Sigmoid colon (tissue), 7 donors: Measurements from ENCODE around the gene RGMB. TPM values are rescaled to one million over a fixed set of nuclear protein-coding genes. Genes with fewer than 3 reads are reported as not detected.
"Not testable (repeated sequence)": the region's sequence is repeated elsewhere in the genome, so short reads cannot be mapped to it uniquely, and the experiment has no call there.

ENCODE experiments used
- DNase-seq: peaks from one replicate; pipeline ENCODE4 v3.0.0-alpha.2; 2019
- H3K27ac ChIP-seq, 4 donors: fragments of 200-600 bp; sonication (generic); one replicate each; pipeline ENCODE4 v1.5.1; 2016 to 2019; ENCODE audit warnings: mild to moderate bottlenecking in 1 of 4
- H3K27me3 ChIP-seq, 3 donors: fragments of 200-600 bp; sonication (generic); one replicate each; pipeline ENCODE4 v1.5.1; 2019; ENCODE audit warnings: mild to moderate bottlenecking in 1 of 3
- H3K36me3 ChIP-seq, 4 donors: fragments of 200-600 bp; sonication (generic); one replicate each; pipeline ENCODE4 v1.5.1; 2016 to 2019
- H3K4me1 ChIP-seq, 4 donors: fragments of 200-600 bp; sonication (generic); one replicate each; pipeline ENCODE4 v1.5.1; 2017 to 2019
- H3K4me3 ChIP-seq, 4 donors: fragments of 200-600 bp; sonication (generic); one replicate each; pipeline ENCODE4 v1.5.1; 2017 to 2019; ENCODE audit warnings: mild to moderate bottlenecking in 2 of 4, moderate library complexity in 1 of 4
- H3K9me3 ChIP-seq, 4 donors: fragments of 200-600 bp in 3 of 4; sonication (generic) in 3 of 4; one replicate each; pipeline versions ENCODE4 v1.5.1 to v1.6.1; 2013 to 2019
- EP300 ChIP-seq, 4 donors: sonication (generic); formaldehyde crosslinking; IDR thresholded peaks; one replicate each; pipeline ENCODE4 v1.6.1; 2017; ENCODE audit warnings: antibody characterized with exemption in 4 of 4
- POLR2A ChIP-seq, 2 donors: fragments of 450-650 bp; IDR thresholded peaks; one replicate each; pipeline ENCODE4 v1.6.1; 2016; ENCODE audit warnings: antibody characterized with exemption in 2 of 2, mild to moderate bottlenecking in 2 of 2, moderate library complexity in 2 of 2
- POLR2AphosphoS5 ChIP-seq, 4 donors: sonication (generic); formaldehyde crosslinking; IDR thresholded peaks; one replicate each; pipeline ENCODE4 v1.6.1; 2017; ENCODE audit warnings: antibody characterized with exemption in 4 of 4
- WGBS, 2 donors: extraction: QIAGEN DNeasy Blood & Tissue Kit; methylation state at CpG; one replicate each; pipeline ENCODE4 v1.1.7; 2013; 5-methylcytosine and 5-hydroxymethylcytosine counted together
- intact Hi-C: fragments of 100-400 bp; cut with DNase I; formaldehyde crosslinking; loops from one replicate; pipeline ENCODE4 v1.15.1; 2023
- polyA plus RNA-seq, 3 donors: library from polyadenylated mRNA; stranded (reverse); fragments of 200-250 nt; gene quantifications; one replicate each; pipeline ENCODE4 v1.2.3, GENCODE V29; 2013
- total RNA-seq, 4 donors: library from RNA; depleted of rRNA; stranded (reverse); fragments of >200 nt; gene quantifications; one replicate each; pipeline ENCODE4 v1.1.0, GENCODE V29; 2016
- TF ChIP-seq, protein P1 (sequence below), 4 experiments: fragments of 450-650 bp in 3 of 4; fragments of 200-600 bp in 1 of 4; IDR thresholded peaks; one replicate each; pipeline ENCODE4 v1.5.1; 2016 to 2019; ENCODE audit warnings: antibody characterized with exemption in 4 of 4, mild to moderate bottlenecking in 3 of 4, moderate library complexity in 2 of 4
- donor health status: healthy with polysubstance abuse.
- donor health status: Bipolar disorder and iron deficiency.
- donor health status: healthy.

Gene RGMB
- total and polyA plus RNA-seq, 7 donors, result 3.7 to 32.1 (median 25.0) TPM

DNA sequence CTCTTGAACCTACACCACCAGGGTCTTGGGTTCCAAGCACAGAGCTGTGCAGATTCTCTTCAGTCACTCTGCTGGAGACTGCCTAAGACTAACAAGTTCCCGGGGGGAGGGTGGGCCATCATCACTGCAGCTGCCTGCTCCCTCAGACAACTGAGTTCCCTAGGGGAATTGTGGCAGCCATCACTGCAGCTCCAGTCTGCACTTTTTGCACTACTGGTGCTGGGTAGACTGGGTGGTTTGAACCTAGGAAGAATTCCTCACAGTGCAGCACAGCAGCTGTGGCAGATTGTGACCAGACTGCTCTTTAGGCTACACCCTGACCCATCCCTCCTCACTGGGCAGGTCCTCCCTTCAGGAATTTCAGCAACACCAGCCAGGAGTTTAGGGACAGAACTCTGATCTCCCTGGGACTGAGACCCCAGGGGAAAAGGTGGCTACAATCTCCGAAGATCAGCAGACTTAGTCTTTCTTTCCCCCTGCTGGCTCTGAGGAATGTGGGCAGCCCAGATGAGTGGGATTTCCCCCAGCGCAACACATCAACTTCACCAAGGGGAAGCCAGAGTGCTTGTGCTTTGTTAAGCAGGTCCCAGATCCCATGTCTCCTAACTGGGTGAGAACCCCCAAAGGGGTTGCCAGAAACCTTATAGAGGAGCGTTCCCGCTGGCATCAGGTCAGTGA, 30.9 kb upstream of the RGMB start:
- TF ChIP-seq EP300 (IDR thresholded peaks at IDR 0.05) (no peak), POLR2A (IDR thresholded peaks at IDR 0.05) (no peak), POLR2AphosphoS5 (IDR thresholded peaks at IDR 0.05) (no peak)
- TF ChIP-seq, protein P1, sequence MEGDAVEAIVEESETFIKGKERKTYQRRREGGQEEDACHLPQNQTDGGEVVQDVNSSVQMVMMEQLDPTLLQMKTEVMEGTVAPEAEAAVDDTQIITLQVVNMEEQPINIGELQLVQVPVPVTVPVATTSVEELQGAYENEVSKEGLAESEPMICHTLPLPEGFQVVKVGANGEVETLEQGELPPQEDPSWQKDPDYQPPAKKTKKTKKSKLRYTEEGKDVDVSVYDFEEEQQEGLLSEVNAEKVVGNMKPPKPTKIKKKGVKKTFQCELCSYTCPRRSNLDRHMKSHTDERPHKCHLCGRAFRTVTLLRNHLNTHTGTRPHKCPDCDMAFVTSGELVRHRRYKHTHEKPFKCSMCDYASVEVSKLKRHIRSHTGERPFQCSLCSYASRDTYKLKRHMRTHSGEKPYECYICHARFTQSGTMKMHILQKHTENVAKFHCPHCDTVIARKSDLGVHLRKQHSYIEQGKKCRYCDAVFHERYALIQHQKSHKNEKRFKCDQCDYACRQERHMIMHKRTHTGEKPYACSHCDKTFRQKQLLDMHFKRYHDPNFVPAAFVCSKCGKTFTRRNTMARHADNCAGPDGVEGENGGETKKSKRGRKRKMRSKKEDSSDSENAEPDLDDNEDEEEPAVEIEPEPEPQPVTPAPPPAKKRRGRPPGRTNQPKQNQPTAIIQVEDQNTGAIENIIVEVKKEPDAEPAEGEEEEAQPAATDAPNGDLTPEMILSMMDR (IDR thresholded peaks at IDR 0.05), result no peak
- intact Hi-C loops, result no loop called here
- no peak overlapping the region for H3K4me3 ChIP-seq
- DNase-seq, result no peak
- H3K27ac ChIP-seq, result no peak overlapping the region
- H3K27me3 ChIP-seq, result no peaks in the 10 kb centered on the region
- no peaks in the 10 kb centered on the region for H3K4me1 ChIP-seq
- H3K9me3 ChIP-seq, result peaks cover 0 to 5% (median 0%) of the 10 kb centered on the region in 4 donors
- H3K36me3 ChIP-seq, result no peaks in the 10 kb centered on the region
- WGBS, 2 donors, result 85 to 94% methylated on average over 5 of the region's 5 CpGs

DNA sequence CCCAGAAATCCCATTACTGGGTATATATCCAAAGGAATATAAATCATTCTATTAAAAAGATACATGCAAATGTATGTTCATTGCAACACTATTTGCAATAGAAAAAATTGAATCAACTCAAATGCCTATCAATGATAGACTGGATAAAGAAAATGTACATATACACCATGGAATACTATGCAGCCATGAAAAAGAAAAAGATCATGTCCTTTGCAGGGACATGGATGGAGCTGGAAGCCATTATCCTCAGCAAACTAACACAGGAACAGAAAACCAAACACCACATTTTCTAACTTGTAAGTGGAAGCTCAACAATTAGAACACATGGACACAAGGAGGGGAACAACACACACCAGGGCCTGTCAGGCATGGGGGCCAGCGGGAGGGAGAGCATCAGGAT, 25.2 kb upstream of the RGMB start:
- DNase-seq, H3K4me3 ChIP-seq, H3K4me1 ChIP-seq, H3K27ac ChIP-seq, H3K36me3 ChIP-seq, H3K9me3 ChIP-seq, intact Hi-C loops, H3K27me3 ChIP-seq: not testable (repeated sequence)
- WGBS, 2 donors, result 93 to 97% methylated on average over 1 of the region's 1 CpG

DNA sequence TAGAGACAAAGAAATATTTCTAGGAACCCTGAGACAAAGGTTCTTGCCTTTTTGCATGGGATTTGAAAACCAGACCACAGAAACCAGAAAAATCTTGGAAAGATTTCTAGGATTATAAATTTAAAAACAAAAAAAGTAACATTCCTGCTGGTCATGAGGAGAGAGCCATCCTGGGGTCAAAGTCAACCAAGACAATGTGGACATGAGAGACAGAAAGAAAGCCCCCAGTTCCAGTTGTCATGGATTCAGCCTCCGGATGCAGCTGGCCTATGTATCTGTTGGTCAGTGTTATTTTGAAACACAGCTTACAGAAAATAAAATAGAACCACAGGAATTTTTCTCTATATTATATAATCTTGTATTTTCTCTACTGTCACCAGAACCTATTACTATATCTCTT, 24.4 kb upstream of the RGMB start:
- no peak overlapping the region for H3K27ac ChIP-seq
- H3K4me3 ChIP-seq, result no peak overlapping the region
- no peaks in the 10 kb centered on the region for H3K36me3 ChIP-seq
- peaks cover 0 to 5% (median 0%) of the 10 kb centered on the region in 4 donors for H3K9me3 ChIP-seq
- TF ChIP-seq, protein P1 (IDR thresholded peaks at IDR 0.05), result no peak
- no peak for TF ChIP-seq POLR2AphosphoS5 (IDR thresholded peaks at IDR 0.05)
- no peak for TF ChIP-seq POLR2A (IDR thresholded peaks at IDR 0.05)
- no peak for TF ChIP-seq EP300 (IDR thresholded peaks at IDR 0.05)
- no peaks in the 10 kb centered on the region for H3K27me3 ChIP-seq
- intact Hi-C loops, result no loop called here
- 88 to 89% methylated on average over 1 of the region's 1 CpG for WGBS, 2 donors
- H3K4me1 ChIP-seq, result no peaks in the 10 kb centered on the region
- no peak for DNase-seq

DNA sequence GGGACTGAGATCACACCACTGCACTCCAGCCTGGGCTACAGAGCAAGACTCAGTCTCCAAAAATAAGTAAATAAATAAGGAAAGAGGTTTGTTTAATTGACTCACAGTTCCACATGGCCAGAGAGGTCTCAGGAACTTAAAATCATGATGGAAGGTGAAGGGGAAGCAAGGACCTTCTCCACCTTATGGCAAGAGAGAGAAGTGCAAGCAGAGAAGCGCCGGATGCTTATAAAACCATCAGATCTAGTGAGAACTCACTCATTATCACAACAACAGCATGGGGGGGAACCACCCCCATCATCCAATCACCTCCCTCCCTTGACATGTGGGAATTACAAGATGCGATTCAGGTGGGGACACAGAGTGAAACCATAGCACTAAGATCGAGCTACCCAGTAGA, 22.8 kb upstream of the RGMB start:
- H3K9me3 ChIP-seq, result peaks cover 0 to 5% (median 0%) of the 10 kb centered on the region in 4 donors
- no peaks in the 10 kb centered on the region for H3K36me3 ChIP-seq
- intact Hi-C loops, result no loop called here
- WGBS, 2 donors, result 88 to 93% methylated on average over 4 of the region's 4 CpGs
- H3K4me1 ChIP-seq, result no peaks in the 10 kb centered on the region
- no peak overlapping the region for H3K4me3 ChIP-seq
- TF ChIP-seq POLR2AphosphoS5 (IDR thresholded peaks at IDR 0.05) (no peak), EP300 (IDR thresholded peaks at IDR 0.05) (no peak), POLR2A (IDR thresholded peaks at IDR 0.05) (no peak)
- TF ChIP-seq, protein P1 (IDR thresholded peaks at IDR 0.05), result no peak
- no peaks in the 10 kb centered on the region for H3K27me3 ChIP-seq
- no peak for DNase-seq
- no peak overlapping the region for H3K27ac ChIP-seq

DNA sequence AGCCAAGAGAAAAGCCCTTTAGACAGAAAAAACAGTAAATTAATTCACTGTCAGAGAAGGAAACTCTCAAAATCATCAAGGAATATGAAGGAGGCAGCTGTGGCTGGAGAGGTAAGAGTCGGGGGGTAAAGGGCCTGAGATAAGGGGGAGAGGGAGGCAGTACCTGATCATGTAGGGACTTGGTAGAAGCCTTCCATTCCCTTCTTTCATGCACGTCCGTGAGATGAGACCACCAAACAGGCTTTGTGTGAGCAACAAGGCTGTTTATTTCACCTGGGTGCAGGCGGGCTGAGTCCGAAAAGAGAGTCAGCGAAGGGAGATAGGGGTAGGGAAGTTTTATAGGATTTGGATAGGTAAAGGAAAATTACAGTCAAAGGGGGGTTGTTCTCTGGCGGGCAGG, 21.1 kb upstream of the RGMB start:
- H3K4me3 ChIP-seq, DNase-seq, H3K4me1 ChIP-seq, intact Hi-C loops, H3K27ac ChIP-seq, H3K27me3 ChIP-seq, H3K9me3 ChIP-seq, H3K36me3 ChIP-seq: not testable (repeated sequence)
- 89 to 91% methylated on average over 7 of the region's 7 CpGs for WGBS, 2 donors

DNA sequence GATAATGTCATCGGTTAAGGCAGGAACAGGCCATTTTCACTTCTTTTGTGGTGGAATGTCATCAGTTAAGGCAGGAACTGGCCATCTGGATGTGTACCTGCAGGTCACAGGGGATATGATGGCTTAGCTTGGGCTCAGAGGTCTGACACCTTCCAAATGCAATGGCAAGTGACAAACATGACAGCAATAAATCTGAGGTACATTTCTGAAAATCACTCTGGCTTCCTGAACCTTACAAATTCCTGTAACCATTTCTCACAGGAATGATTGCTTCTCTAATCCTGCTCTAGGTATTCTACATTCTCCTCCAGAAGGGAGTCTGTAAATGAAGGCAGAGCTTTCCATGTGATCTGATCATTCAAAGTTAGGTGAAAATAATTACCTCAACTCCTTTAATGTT, 20.7 kb upstream of the RGMB start:
- H3K36me3 ChIP-seq, intact Hi-C loops, DNase-seq, H3K27me3 ChIP-seq, H3K27ac ChIP-seq, H3K4me1 ChIP-seq, H3K9me3 ChIP-seq, H3K4me3 ChIP-seq: not testable (repeated sequence)
- WGBS, 2 donors, result 68 to 94% methylated on average over 1 of the region's 1 CpG
